ENCODE data around the gene LILRB1.
"Not testable (repeated sequence)": the region's sequence is repeated elsewhere in the genome, so short reads cannot be mapped to it uniquely, and the experiment has no call there.

DNA sequence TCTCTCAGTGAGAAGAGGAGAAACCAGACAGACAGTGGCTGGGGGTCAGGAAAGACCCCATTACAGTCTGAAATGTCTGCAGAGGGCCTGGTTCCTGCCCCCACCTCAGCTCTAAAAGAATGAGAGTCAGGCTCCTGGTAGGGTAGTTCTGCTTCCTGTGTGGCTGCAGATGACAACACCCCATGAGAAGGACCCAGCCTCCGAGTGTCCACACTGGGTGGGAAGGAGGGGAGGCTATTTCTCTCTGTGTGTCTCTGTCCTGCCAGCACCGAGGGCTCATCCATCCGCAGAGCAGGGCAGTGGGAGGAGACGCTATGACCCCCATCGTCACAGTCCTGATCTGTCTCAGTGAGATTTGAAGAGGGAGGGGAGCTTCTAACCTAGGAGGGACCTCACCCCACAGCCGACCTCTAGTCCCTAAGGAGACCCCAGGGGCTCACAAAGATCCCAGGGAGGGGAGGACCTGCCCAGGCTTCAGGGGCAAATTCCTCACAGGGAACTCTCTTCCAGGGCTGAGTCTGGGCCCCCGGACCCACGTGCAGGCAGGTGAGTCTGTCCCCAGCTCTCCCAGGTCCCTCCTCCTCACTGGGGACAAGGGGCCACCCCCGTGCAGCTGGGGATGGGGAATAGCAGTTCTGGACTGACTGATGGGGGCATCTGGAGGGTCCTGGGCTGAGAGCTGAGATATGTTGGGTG is 36.2 kb upstream of the LILRB1 start:
- not testable (repeated sequence) for TF ChIP-seq EP300, POLR2AphosphoS5, POLR2A (IDR thresholded peaks at IDR 0.05)
- TF ChIP-seq, protein P1, sequence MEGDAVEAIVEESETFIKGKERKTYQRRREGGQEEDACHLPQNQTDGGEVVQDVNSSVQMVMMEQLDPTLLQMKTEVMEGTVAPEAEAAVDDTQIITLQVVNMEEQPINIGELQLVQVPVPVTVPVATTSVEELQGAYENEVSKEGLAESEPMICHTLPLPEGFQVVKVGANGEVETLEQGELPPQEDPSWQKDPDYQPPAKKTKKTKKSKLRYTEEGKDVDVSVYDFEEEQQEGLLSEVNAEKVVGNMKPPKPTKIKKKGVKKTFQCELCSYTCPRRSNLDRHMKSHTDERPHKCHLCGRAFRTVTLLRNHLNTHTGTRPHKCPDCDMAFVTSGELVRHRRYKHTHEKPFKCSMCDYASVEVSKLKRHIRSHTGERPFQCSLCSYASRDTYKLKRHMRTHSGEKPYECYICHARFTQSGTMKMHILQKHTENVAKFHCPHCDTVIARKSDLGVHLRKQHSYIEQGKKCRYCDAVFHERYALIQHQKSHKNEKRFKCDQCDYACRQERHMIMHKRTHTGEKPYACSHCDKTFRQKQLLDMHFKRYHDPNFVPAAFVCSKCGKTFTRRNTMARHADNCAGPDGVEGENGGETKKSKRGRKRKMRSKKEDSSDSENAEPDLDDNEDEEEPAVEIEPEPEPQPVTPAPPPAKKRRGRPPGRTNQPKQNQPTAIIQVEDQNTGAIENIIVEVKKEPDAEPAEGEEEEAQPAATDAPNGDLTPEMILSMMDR (IDR thresholded peaks at IDR 0.05): not testable (repeated sequence)

Data from gastroesophageal sphincter (tissue), 3 donors.